GM18511 (cell line): ENCODE data around the gene TNFRSF9.

Source experiments
- ATAC-seq: cut with Tn5 transposase; IDR thresholded peaks from one replicate; pipeline ENCODE4 v1.9.1; 2021; ENCODE audit warnings: mild to moderate bottlenecking, moderate library complexity; ENCODE audit not compliant: unreplicated experiment

Gene TNFRSF9

GRCh38 chr1:7878027-7878426 is 62.6 kb downstream of the TNFRSF9 start:
- ATAC-seq = no peak

- ATAC-seq = no peak
Measured at GRCh38 chr1:7873801-7874795, 66.5 kb downstream of the TNFRSF9 start.

DNA sequence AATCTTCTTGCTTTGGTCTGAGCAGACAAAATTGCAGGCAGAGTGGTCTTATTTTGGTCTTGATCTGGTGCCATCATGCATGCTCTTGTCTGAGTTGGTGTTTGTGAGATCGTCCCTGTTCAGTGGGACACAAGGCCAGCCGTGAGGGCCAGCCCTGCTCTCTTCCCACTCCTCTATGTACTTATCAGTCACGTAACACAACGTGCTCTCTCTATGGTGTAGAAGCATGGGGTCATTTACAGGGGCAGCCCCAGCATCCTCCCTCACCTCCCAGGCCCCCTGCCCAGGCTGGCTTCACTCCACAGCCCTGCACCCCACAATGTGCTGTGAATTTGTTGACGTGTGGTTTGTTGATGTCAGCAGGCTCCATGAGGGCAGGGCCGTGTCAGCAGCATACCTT is 69.5 kb downstream of the TNFRSF9 start:
- ATAC-seq = no peak

DNA sequence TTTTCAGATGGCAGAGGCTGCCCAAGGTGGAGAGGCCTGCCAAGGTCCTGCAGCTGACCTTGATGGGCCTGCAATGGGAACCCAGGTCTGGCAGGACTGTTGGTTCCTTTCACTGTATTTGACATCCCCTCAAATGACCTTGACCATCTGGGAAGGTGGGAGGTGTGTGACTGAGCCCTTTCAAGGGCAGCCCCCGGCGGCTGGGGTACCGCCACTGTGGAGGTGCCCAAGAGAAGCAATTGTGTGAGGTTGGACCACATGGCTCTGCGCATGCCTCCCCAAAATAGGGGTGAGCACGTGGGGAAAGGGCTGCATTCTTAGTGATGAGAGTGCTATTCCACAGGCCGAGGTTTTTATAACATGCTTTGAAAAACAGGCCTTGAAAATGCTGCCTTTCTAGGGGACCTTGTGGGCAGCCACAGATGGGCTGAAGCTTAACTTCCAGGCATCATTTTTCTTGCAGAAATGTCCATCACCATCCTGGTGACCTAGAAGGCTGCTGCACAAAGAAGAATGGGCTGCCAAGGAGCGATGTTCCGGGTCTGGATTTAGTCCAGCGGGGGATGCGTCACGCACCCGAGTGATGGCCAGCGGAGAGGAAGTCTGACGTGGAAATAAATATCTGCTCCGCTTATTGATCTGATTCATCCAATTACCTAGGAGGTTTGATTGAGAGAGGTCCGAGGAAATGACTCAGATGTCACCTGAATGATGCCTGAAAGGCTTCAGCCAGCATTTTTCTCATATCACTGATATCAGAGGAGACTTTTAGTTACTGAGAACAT is 71.3 kb downstream of the TNFRSF9 start:
- ATAC-seq = no peak

- ATAC-seq = no peak
Measured at GRCh38 chr1:7868070-7868780, 72.4 kb downstream of the TNFRSF9 start.

DNA sequence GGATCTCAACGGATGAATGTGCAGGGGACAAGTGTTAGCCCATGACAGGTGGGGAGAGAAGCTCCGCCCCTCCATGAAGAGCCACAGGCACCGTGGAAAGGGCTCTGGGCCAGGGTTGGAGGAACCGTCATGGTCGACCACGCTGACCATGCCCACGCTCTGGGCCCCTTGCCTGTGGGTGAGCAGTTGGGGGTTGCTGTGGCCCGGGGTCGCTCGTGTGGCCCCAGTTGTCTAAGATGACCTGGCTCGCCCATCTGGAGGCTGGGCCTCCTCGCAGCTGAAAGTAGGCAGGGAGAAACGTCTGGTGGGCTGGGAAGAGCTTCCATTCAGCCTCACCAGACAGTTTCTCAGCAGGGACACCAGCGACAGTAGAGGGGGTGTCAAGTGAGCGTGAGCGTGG is 74.7 kb downstream of the TNFRSF9 start:
- ATAC-seq = no peak
